GM21717 (cell line): Measurements from ENCODE around the gene SNX4.

Experiments
- ATAC-seq: cut with Tn5 transposase; IDR thresholded peaks from one replicate; pipeline ENCODE4 v1.9.1; 2021; ENCODE audit warnings: mild to moderate bottlenecking, moderate library complexity; ENCODE audit not compliant: unreplicated experiment

SNX4 gene

GRCh38 chr3:125462722-125463299, 57.2 kb downstream of the SNX4 start:
- ATAC-seq, result no peak

GRCh38 chr3:125461896-125462295, 58.1 kb downstream of the SNX4 start:
- ATAC-seq, result no peak

GRCh38 chr3:125460233-125460632, 59.8 kb downstream of the SNX4 start:
- ATAC-seq, result no peak

GRCh38 chr3:125443923-125444322, 76.1 kb downstream of the SNX4 start:
- ATAC-seq, result no peak

GRCh38 chr3:125442506-125442905, 77.5 kb downstream of the SNX4 start:
- no peak for ATAC-seq

- no peak for ATAC-seq
These were observed 79.0 kb downstream of the SNX4 start for GRCh38 chr3:125440970-125441369.

- no peak for ATAC-seq
These were observed 79.4 kb downstream of the SNX4 start for GRCh38 chr3:125440559-125440955.

GRCh38 chr3:125437631-125438435, 82.2 kb downstream of the SNX4 start:
- no peak for ATAC-seq

- no peak for ATAC-seq
These were observed 83.1 kb downstream of the SNX4 start for GRCh38 chr3:125436921-125437320.

- ATAC-seq, result no peak
These were observed 84.8 kb downstream of the SNX4 start for GRCh38 chr3:125435231-125435630.

GRCh38 chr3:125434582-125435011, 85.4 kb downstream of the SNX4 start:
- ATAC-seq, result peak; percentile 61

GRCh38 chr3:125433611-125434041, 86.4 kb downstream of the SNX4 start:
- no peak for ATAC-seq

GRCh38 chr3:125433091-125433534, 86.9 kb downstream of the SNX4 start:
- ATAC-seq, result no peak

- no peak for ATAC-seq
These were observed 87.9 kb downstream of the SNX4 start for GRCh38 chr3:125431912-125432790.

GRCh38 chr3:125431391-125431790, 88.6 kb downstream of the SNX4 start:
- no peak for ATAC-seq

GRCh38 chr3:125428216-125428830, 91.7 kb downstream of the SNX4 start:
- no peak for ATAC-seq

- ATAC-seq, result no peak
These were observed 101.7 kb downstream of the SNX4 start for GRCh38 chr3:125418306-125418705.

GRCh38 chr3:125416235-125416634, 103.8 kb downstream of the SNX4 start:
- ATAC-seq, result no peak

GRCh38 chr3:125414669-125415068, 105.3 kb downstream of the SNX4 start:
- ATAC-seq, result no peak

- no peak for ATAC-seq
These were observed 109.1 kb downstream of the SNX4 start for GRCh38 chr3:125410922-125411321.

- ATAC-seq, result no peak
These were observed 113.9 kb downstream of the SNX4 start for GRCh38 chr3:125406070-125406469.
